22Rv1 (cell line): ENCODE data around the gene LRRC4B.

Source experiments
- CTCF ChIP-seq: fragments of 450-650 bp; IDR thresholded peaks from 2 replicates; pipeline ENCODE4 v1.5.1; 2017; ENCODE audit warnings: mild to moderate bottlenecking
- ZFX ChIP-seq: fragments of 450-650 bp; IDR thresholded peaks from 2 replicates; pipeline ENCODE4 v1.6.1; 2017; ENCODE audit warnings: antibody characterized with exemption, borderline replicate concordance

- TF ChIP-seq CTCF = no peak
- TF ChIP-seq ZFX = no peak
Observed at GRCh38 chr19:50509366-50509765, 58.9 kb downstream of the LRRC4B start.
